Measurements from ENCODE around the gene ZDHHC3. TPM values are rescaled to one million over a fixed set of nuclear protein-coding genes. Genes with fewer than 3 reads are reported as not detected.

Gene ZDHHC3
- total RNA-seq, 5 donors from 2014 or later (not counting 1 experiment from before 2014, with no cell fraction given): 38.8 to 53.9 (median 44.5) TPM

DNA sequence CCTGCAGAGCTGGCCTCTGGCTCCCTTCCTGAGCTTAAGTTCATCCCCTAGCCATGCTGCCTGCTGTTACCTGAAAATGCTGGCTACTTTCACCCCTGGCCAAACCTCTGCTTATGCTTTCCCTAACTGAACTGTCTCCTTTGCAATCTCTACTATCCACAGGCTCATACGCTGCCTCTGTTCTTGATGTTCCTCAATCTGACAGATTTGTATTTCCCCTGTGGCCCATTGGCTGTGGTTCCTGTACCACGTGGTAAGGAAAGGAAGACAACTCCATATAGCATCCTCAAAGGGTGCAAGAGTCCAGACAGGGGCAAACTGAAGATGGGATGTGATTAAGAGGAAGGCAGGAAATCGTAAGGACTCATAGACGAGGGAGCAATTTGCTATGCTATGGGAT lies 68.4 kb downstream of the ZDHHC3 start:
- WGBS (ENCODE audit: insufficient coverage): no CpG with 5 or more reads among the region's 4 CpGs
- no peak for DNase-seq
- no peaks in the 10 kb centered on the region for H3K36me3 Mint-ChIP-seq
- H3K27ac Mint-ChIP-seq: no peak overlapping the region
- H3K4me1 Mint-ChIP-seq: no peaks in the 10 kb centered on the region
- CTCF ChIA-PET: no interaction called here
- H3K27ac ChIP-seq (ENCODE audit: low read length): no peak overlapping the region
- peaks cover 0 to 4% (median 2%) of the 10 kb centered on the region in 3 donors for H3K9me3 Mint-ChIP-seq
- no peak overlapping the region for H3K4me3 ChIP-seq (ENCODE audit: control insufficient read depth in 1 of 2, extremely low read depth in 1 of 2, low read length in 1 of 2)
- no peaks in the 10 kb centered on the region for H3K9me3 ChIP-seq
- no peak overlapping the region for H3K4me3 Mint-ChIP-seq
- no peak for ATAC-seq (replicated peaks in 1 of 4)
- POLR2A ChIA-PET: no interaction called here
- H3K27me3 Mint-ChIP-seq: peaks cover 24 to 26% of the 10 kb centered on the region in 2 donors
- H3K36me3 ChIP-seq (ENCODE audit: control insufficient read depth in 2 of 2, extremely low read depth in 1 of 2, insufficient read depth in 1 of 2, low read length in 1 of 2): no peaks in the 10 kb centered on the region
- peaks cover 5 to 14% of the 10 kb centered on the region in 2 experiments for H3K27me3 ChIP-seq (replicated peaks in 1 of 2; ENCODE audit: control insufficient read depth in 2 of 2, extremely low read depth in 1 of 2, insufficient read depth in 2 of 2, low read length in 1 of 2)
- no peaks in the 10 kb centered on the region for H3K4me1 ChIP-seq (ENCODE audit: control insufficient read depth in 1 of 2, extremely low read depth in 1 of 2, insufficient read depth in 2 of 2, low read length in 2 of 2)

DNA sequence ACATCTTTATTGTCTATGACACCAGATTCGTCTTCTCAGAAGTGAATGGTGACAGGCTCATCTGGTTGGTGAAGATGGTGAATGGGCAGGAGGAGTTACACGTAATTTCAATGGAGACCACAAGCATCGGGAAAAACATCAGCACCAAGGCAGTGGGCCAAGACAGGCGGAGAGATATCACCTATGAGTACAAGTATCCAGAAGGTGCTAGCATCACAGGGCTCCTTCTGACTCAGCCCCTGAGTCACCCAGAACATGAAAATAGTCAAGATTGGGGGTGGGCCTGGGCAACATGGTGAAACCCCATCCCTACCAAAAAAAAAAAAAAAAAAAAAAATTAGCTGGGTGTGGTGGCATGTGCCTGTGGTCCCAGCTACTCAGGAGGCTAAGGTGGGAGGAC lies 69.0 kb downstream of the ZDHHC3 start:
- no peaks in the 10 kb centered on the region for H3K36me3 Mint-ChIP-seq
- no peak for ATAC-seq (replicated peaks in 1 of 4)
- WGBS (ENCODE audit: insufficient coverage): 90% methylated on average over 2 of the region's 4 CpGs

DNA sequence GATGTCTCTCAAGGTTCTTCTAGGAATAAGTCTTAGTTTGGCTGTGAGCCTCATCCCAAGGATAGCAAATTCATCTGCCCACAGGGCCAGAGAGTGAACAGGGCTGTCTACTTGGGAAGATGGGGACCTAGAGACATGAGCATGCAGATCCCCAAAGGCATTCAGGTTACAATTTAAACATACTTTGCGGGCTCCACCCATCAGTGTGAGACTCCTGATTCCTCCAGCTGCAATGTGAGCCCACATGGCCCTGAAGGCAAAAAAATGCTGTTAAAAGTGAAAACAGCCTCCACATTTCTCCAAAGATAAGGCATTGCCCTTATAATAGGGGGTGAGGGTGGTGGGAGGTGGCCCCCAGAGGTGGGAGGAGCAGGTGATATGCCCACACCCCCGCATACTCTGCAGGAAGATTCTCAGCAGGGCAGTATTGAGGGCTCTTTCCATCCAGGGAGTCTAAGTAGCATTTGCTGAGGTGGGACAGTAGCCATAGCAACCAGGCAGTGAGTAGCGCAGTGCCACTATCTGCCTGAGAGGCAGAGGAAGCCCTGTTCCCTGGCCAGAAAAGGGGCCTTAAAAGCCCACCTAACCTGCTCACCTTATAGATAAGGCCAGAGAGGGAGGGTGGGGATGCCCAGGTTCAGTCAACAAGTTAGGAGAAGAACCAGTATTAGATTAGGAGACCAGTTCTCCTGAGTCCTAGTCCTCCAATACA lies 70.4 kb downstream of the ZDHHC3 start:
- 77% methylated on average over 1 of the region's 3 CpGs for whole genome bisulfite sequencing (ENCODE audit: insufficient coverage)
- no peaks in the 10 kb centered on the region for H3K4me1 ChIP-seq (ENCODE audit: control insufficient read depth in 1 of 2, extremely low read depth in 1 of 2, insufficient read depth in 2 of 2, low read length in 2 of 2)
- POLR2A ChIA-PET: no interaction called here
- H3K27me3 Mint-ChIP-seq: peaks cover 17 to 29% of the 10 kb centered on the region in 2 donors
- H3K9me3 ChIP-seq: no peaks in the 10 kb centered on the region
- ATAC-seq (replicated peaks in 1 of 4): no peak
- no peaks in the 10 kb centered on the region for H3K36me3 Mint-ChIP-seq
- no peak overlapping the region for H3K27ac Mint-ChIP-seq
- no peaks in the 10 kb centered on the region for H3K4me1 Mint-ChIP-seq
- H3K27ac ChIP-seq (ENCODE audit: low read length): no peak overlapping the region
- H3K36me3 ChIP-seq (ENCODE audit: control insufficient read depth in 2 of 2, extremely low read depth in 1 of 2, insufficient read depth in 1 of 2, low read length in 1 of 2): no peaks in the 10 kb centered on the region
- no peak for DNase-seq
- H3K4me3 ChIP-seq (ENCODE audit: control insufficient read depth in 1 of 2, extremely low read depth in 1 of 2, low read length in 1 of 2): no peak overlapping the region
- H3K27me3 ChIP-seq (replicated peaks in 1 of 2; ENCODE audit: control insufficient read depth in 2 of 2, extremely low read depth in 1 of 2, insufficient read depth in 2 of 2, low read length in 1 of 2): peaks cover 5 to 25% of the 10 kb centered on the region in 2 experiments
- CTCF ChIA-PET: no interaction called here
- peaks cover 0 to 4% (median 2%) of the 10 kb centered on the region in 3 donors for H3K9me3 Mint-ChIP-seq
- H3K4me3 Mint-ChIP-seq: no peak overlapping the region

More for the DNA sequence above, 69.0 kb downstream of the ZDHHC3 start:
- ChIA-PET CTCF (no interaction called here), POLR2A (no interaction called here)
- Mint-ChIP-seq H3K27me3 (peaks cover 24 to 28% of the 10 kb centered on the region in 2 donors), H3K4me3 (no peak overlapping the region), H3K9me3 (peaks cover 0 to 4% (median 2%) of the 10 kb centered on the region in 3 donors), H3K27ac (no peak overlapping the region), H3K4me1 (no peaks in the 10 kb centered on the region)
- Histone ChIP-seq H3K27me3 (replicated peaks in 1 of 2; ENCODE audit: control insufficient read depth in 2 of 2, extremely low read depth in 1 of 2, insufficient read depth in 2 of 2, low read length in 1 of 2) (peaks cover 5 to 14% of the 10 kb centered on the region in 2 experiments), H3K9me3 (no peaks in the 10 kb centered on the region), H3K4me3 (ENCODE audit: control insufficient read depth in 1 of 2, extremely low read depth in 1 of 2, low read length in 1 of 2) (no peak overlapping the region), H3K36me3 (ENCODE audit: control insufficient read depth in 2 of 2, extremely low read depth in 1 of 2, insufficient read depth in 1 of 2, low read length in 1 of 2) (no peaks in the 10 kb centered on the region), H3K4me1 (ENCODE audit: control insufficient read depth in 1 of 2, extremely low read depth in 1 of 2, insufficient read depth in 2 of 2, low read length in 2 of 2) (no peaks in the 10 kb centered on the region), H3K27ac (ENCODE audit: low read length) (no peak overlapping the region)
- DNase-seq: no peak

- CTCF ChIA-PET: no interaction called here
- no peaks in the 10 kb centered on the region for H3K4me1 Mint-ChIP-seq
- no peak for DNase-seq
- H3K27ac Mint-ChIP-seq: no peak overlapping the region
- H3K9me3 ChIP-seq: no peaks in the 10 kb centered on the region
- no peaks in the 10 kb centered on the region for H3K36me3 ChIP-seq (ENCODE audit: control insufficient read depth in 2 of 2, extremely low read depth in 1 of 2, insufficient read depth in 1 of 2, low read length in 1 of 2)
- no peak for ATAC-seq (replicated peaks in 1 of 4)
- POLR2A ChIA-PET: no interaction called here
- peaks cover 2 to 41% of the 10 kb centered on the region in 2 experiments for H3K27me3 ChIP-seq (replicated peaks in 1 of 2; ENCODE audit: control insufficient read depth in 2 of 2, extremely low read depth in 1 of 2, insufficient read depth in 2 of 2, low read length in 1 of 2)
- H3K4me3 Mint-ChIP-seq: no peak overlapping the region
- WGBS (ENCODE audit: insufficient coverage): 96% methylated on average over 10 of the region's 15 CpGs
- no peaks in the 10 kb centered on the region for H3K4me1 ChIP-seq (ENCODE audit: control insufficient read depth in 1 of 2, extremely low read depth in 1 of 2, insufficient read depth in 2 of 2, low read length in 2 of 2)
- H3K27ac ChIP-seq (ENCODE audit: low read length): no peak overlapping the region
- no peaks in the 10 kb centered on the region for H3K9me3 Mint-ChIP-seq
- no peak overlapping the region for H3K4me3 ChIP-seq (ENCODE audit: control insufficient read depth in 1 of 2, extremely low read depth in 1 of 2, low read length in 1 of 2)
- no peaks in the 10 kb centered on the region for H3K36me3 Mint-ChIP-seq
- peaks cover 10 to 27% of the 10 kb centered on the region in 2 donors for H3K27me3 Mint-ChIP-seq
Measured at GRCh38 chr3:44903751-44904150, 72.2 kb downstream of the ZDHHC3 start.

DNA sequence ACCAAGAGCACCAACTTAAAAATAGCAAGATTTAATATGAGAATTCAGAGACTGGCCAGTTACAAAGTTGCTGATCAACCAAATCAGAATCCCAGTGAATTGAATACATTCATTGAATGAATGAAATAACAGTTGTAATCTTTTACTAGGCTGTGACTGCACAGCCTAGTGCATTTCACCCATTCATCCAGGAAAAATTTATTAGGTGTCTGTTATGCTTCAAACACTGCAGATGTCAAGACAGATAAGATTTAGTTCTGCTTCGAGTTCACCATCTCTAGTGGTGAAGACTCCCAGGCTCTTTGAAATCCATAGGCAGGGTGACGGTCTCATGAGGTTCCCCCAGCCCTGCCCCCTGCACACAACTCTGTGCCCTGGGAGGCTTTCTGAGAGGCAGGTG lies 72.7 kb downstream of the ZDHHC3 start:
- POLR2A ChIA-PET: no interaction called here
- Histone ChIP-seq H3K4me3 (ENCODE audit: control insufficient read depth in 1 of 2, extremely low read depth in 1 of 2, low read length in 1 of 2) (no peak overlapping the region), H3K27me3 (replicated peaks in 1 of 2; ENCODE audit: control insufficient read depth in 2 of 2, extremely low read depth in 1 of 2, insufficient read depth in 2 of 2, low read length in 1 of 2) (peaks cover 2 to 45% of the 10 kb centered on the region in 2 experiments), H3K9me3 (no peaks in the 10 kb centered on the region), H3K4me1 (ENCODE audit: control insufficient read depth in 1 of 2, extremely low read depth in 1 of 2, insufficient read depth in 2 of 2, low read length in 2 of 2) (no peaks in the 10 kb centered on the region), H3K27ac (ENCODE audit: low read length) (no peak overlapping the region), H3K36me3 (ENCODE audit: control insufficient read depth in 2 of 2, extremely low read depth in 1 of 2, insufficient read depth in 1 of 2, low read length in 1 of 2) (no peaks in the 10 kb centered on the region)
- H3K27ac Mint-ChIP-seq: no peak overlapping the region
- DNase-seq: no peak
- no peaks in the 10 kb centered on the region for H3K9me3 Mint-ChIP-seq
- peaks cover 10 to 27% of the 10 kb centered on the region in 2 donors for H3K27me3 Mint-ChIP-seq
- CTCF ChIA-PET: no interaction called here
- no peaks in the 10 kb centered on the region for H3K4me1 Mint-ChIP-seq
- WGBS (ENCODE audit: insufficient coverage): 7% methylated on average over 2 of the region's 2 CpGs
- ATAC-seq (replicated peaks in 1 of 4): no peak
- H3K36me3 Mint-ChIP-seq: no peaks in the 10 kb centered on the region
- no peak overlapping the region for H3K4me3 Mint-ChIP-seq

GRCh38 chr3:44902628-44903027 lies 73.3 kb downstream of the ZDHHC3 start:
- no peaks in the 10 kb centered on the region for H3K4me1 Mint-ChIP-seq
- peaks cover 0 to 45% of the 10 kb centered on the region in 2 experiments for H3K27me3 ChIP-seq (replicated peaks in 1 of 2; ENCODE audit: control insufficient read depth in 2 of 2, extremely low read depth in 1 of 2, insufficient read depth in 2 of 2, low read length in 1 of 2)
- no peaks in the 10 kb centered on the region for H3K9me3 ChIP-seq
- POLR2A ChIA-PET: no interaction called here
- no peak overlapping the region for H3K4me3 ChIP-seq (ENCODE audit: control insufficient read depth in 1 of 2, extremely low read depth in 1 of 2, low read length in 1 of 2)
- H3K36me3 ChIP-seq (ENCODE audit: control insufficient read depth in 2 of 2, extremely low read depth in 1 of 2, insufficient read depth in 1 of 2, low read length in 1 of 2): no peaks in the 10 kb centered on the region
- DNase-seq: no peak
- no peaks in the 10 kb centered on the region for H3K4me1 ChIP-seq (ENCODE audit: control insufficient read depth in 1 of 2, extremely low read depth in 1 of 2, insufficient read depth in 2 of 2, low read length in 2 of 2)
- CTCF ChIA-PET: no interaction called here
- no peaks in the 10 kb centered on the region for H3K36me3 Mint-ChIP-seq
- ATAC-seq (replicated peaks in 1 of 4): no peak
- H3K27ac Mint-ChIP-seq: no peak overlapping the region
- peaks cover 8 to 25% of the 10 kb centered on the region in 2 donors for H3K27me3 Mint-ChIP-seq
- no peak overlapping the region for H3K4me3 Mint-ChIP-seq
- H3K27ac ChIP-seq (ENCODE audit: low read length): no peak overlapping the region
- no peaks in the 10 kb centered on the region for H3K9me3 Mint-ChIP-seq
- WGBS (ENCODE audit: insufficient coverage): 73% methylated on average over 2 of the region's 4 CpGs

All from T-cell (primary cell).